GM21423 (cell line): Measurements from ENCODE around the gene SCLY.
"Not testable (repeated sequence)": the region's sequence is repeated elsewhere in the genome, so short reads cannot be mapped to it uniquely, and the experiment has no call there.

Source experiments
- ATAC-seq: cut with Tn5 transposase; IDR thresholded peaks from one replicate; pipeline ENCODE4 v1.9.1; 2021; ENCODE audit warnings: mild to moderate bottlenecking, moderate library complexity; ENCODE audit not compliant: unreplicated experiment

Gene SCLY

GRCh38 chr2:238039985-238040384 lies 20.8 kb upstream of the SCLY start:
- ATAC-seq: no peak

- ATAC-seq: no peak
Measured at GRCh38 chr2:238040918-238041317, 19.9 kb upstream of the SCLY start.

GRCh38 chr2:238042090-238042489 lies 18.7 kb upstream of the SCLY start:
- ATAC-seq: no peak

DNA sequence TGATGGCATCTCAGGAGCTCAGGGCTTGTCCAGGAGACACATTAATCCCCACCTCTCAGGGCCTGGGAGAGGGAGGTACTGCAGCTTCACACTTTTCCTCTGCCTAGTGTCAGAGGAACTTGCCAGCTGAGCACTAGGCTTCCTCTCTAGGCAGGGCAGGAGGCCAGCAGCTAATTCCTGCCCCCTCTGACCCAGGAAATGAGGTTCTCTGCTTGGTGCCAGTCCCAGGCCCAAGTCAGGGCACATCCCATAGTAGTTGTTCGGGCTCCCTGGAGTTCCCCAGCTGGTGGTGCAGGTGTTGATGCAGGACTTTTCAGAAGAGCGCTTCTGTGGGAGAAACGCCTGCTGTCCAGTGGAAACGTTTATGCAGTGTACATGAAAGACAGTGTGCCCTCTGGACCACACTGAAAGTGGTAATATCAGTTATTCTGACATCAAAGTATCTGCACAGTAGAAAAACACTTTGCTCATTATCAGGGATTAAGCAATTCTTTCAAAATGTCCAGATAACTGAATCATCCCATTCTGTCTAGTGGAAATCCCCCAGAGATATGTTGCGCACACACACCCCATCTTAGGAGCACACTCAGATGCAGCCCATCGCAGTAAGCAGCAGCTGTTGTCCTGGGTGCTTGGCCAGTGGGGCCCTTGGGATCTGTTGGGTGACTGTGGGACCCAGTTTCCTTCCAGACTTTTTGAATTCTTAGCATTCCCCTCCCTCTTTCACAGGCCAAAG lies 17.8 kb upstream of the SCLY start:
- no peak for ATAC-seq

GRCh38 chr2:238043851-238044250 lies 16.9 kb upstream of the SCLY start:
- ATAC-seq: no peak

- no peak for ATAC-seq
Measured at GRCh38 chr2:238045575-238045974, 15.2 kb upstream of the SCLY start.

DNA sequence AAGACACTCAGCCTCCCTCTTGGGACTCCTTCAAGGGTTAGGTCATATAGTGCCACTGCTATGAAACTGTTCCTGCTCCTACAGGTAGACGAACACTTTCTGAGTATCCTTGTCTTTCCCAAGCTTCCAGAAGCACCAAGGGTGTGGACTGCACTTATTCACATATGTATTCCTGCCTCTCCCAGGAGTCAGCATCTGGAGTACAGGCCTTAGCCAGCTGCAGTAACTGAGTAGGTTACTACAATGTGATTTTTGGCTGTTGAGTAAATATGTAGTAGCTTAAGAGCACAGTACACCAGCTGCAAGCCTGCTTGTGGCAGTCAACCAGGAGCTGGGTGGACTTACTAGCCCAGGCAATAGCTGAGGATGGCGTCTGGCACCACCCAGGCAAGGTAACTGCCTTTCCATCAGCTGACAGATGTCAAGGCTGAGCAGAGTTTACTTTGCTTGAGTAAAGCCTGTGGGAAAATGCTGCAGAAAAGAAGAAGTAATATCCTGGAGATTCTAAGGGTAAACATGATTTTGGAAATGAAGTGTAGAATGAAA lies 14.0 kb upstream of the SCLY start:
- no peak for ATAC-seq

- no peak for ATAC-seq
Measured at GRCh38 chr2:238053191-238053776, 7.5 kb upstream of the SCLY start.

DNA sequence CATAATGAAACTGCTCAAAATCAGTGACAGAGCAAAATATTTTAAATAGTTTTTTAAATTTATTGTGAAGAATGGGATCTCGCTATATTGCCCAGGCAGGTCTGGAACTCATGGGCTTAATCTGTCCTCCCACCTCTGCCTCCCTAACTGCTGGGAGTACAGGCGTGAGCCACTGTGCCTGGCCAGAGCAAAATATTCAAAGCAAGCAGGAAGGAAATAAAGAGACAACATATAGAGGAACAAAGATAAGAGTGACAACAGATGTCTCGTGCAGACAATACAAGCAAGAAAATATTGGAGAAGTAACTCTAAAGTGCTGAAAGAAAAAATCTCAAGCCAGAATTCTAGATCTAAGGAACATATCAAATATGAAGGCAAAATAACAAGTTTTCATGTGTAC lies 5.0 kb upstream of the SCLY start:
- no peak for ATAC-seq

DNA sequence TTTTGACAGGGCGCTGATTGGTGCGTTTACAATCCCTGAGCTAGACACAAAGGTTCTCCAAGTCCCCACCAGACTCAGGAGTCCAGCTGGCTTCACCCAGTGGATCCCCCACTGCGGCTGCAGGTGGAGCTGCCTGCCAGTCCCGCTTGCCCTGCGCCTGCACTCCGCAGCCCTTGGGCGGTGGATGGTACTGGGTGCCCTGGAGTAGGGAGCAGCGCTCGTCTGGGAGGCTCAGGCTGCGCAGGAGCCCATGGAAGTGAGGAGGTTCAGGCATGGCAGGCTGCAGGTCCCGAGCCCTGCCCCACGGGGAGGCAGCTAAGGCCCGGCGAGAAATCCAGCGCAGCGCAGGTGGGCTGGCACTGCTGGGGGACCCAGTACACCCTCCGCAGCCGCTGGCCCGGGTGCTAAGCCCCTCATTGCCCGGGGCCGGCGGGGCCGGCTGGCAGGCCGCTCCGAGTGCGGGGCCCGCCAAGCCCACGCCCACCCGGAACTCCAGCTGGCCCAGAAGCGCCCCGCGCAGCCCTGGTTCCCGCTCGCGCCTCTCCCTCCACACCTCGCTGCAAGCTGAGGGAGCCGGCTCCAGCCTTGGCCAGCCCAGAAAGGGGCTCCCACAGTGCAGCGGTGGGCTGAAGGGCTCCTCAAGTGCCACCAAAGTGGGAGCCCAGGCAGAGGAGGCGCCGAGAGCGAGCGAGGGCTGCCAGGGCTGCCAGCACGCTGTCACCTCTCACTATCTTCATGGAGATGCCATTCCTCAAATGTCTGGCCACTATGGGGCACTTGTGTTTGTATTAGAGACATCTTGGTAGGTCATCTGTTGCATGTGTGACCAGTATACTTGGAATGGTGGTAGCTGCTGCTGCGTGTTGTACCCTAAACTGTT lies 2.9 kb upstream of the SCLY start:
- ATAC-seq: not testable (repeated sequence)

DNA sequence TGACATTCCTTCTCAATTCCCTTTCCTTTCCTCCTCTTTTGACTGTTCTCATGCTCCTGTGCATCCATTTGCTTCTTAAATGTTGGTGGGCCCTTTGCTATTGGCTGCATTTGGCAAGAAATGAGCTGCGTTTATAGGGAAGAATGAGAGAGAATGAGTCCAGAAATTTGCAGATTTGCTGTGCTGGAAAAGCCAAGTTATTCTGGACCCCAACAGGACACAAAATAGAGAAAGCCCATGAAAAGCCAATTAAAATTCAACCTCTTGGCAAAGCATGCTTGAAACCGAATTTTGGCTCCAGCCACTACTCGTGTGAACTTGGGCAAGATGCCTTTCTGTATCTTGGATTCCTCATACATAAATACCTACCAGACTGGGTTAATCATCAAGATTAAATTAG lies 1.3 kb upstream of the SCLY start:
- no peak for ATAC-seq

DNA sequence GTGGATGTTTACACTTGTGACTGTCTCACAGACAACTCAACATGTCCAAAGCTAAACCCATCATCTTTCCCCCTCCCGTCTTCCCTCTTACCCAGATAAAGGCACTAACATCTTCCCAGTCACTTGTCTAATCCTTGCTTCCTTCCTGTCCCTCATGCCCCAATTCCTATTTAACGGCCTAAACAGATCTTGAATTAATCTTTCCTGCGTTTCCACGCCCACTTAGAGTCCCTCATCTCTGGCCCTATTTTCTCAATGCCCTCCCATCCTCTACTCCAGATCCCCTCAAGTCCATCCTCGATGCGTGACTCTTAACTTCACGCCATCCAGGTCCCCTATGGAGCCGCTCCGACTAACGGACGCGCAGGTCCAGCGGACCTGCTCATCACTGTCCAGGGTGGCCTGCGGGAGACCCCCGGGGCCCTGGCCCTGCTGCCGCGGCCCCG lies 682 bp upstream of the SCLY start:
- no peak for ATAC-seq

GRCh38 chr2:238061315-238062202 lies 758 bp downstream of the SCLY start:
- peak; percentile 12 for ATAC-seq

GRCh38 chr2:238063414-238064189 lies 2.8 kb downstream of the SCLY start:
- no peak for ATAC-seq

GRCh38 chr2:238064376-238064775 lies 3.6 kb downstream of the SCLY start:
- ATAC-seq: no peak

DNA sequence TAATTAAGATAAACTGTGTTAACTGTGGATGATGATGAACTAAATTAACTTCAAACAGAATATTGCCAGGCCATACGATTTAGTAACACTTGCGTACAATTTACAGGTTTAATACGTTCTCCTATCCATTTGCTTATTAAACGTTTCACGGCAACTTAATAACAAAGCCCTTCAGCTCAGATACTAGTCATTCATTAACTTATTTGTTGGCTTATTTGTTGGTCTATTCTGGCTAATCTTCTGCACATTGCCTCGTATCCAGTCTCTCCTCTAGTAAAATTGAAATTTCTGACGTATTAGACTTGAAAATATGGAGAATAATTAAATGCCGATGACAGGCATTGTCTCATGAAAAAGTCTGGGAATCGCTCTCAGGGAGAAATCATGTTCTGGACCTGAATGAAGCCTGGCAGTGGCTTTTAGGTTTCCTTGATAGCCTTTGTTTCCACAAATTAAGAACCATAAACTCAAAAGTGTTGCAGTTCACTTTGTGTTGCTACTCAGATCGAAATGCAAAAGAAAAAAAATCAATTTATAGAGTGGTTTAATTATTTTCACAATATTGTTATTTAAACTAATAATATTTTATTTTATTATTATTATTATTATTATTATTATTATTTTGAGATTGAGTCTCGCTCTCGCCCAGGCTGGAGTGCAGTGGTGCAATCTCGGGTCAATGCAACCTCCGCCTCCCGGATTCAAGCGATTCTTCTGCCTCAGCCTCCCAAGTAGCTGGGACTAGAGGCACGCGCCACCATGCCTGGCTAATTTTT lies 4.5 kb downstream of the SCLY start:
- no peak for ATAC-seq

DNA sequence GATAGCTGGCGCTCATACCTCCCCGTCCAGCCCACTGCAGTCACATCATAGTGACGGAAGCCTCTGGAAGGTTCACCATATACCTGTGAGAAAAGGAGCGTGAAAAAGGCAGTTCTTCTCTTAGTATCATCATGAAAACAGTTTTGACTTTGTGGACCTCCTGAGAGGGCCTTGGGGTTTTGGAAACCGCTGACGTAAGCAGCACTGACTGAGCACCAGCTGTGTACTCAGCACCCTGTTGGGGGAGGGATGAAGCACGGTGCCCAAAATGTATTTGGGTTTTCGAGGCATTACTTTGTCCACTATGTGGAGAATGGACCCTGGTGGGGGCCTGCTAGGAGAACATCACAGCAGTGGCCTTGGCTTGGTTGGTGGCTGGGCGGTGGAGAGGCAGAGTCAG lies 5.4 kb downstream of the SCLY start:
- no peak for ATAC-seq

- not testable (repeated sequence) for ATAC-seq
Measured at GRCh38 chr2:238066718-238067117, 5.9 kb downstream of the SCLY start.

- no peak for ATAC-seq
Measured at GRCh38 chr2:238067939-238068338, 7.1 kb downstream of the SCLY start.
